H1 (cell line): ENCODE data around the gene ACACA. TPM values are rescaled to one million over a fixed set of nuclear protein-coding genes. Genes with fewer than 3 reads are reported as not detected.
A peak's percentile ranks its signal among the peaks of the same experiment; 100 is the strongest.

Experiments used
- CTCF ChIA-PET: fragments of 300-600 bp; sonication (Branson Sonifier 250); formaldehyde crosslinking; loops from one replicate; lab custom pipeline; 2021; ENCODE audit not compliant: partially characterized antibody; lab: Charles Lee
- POLR2A ChIA-PET: fragments of 300-600 bp; sonication (Branson Sonifier 250); formaldehyde crosslinking; loops from one replicate; lab custom pipeline; 2021; ENCODE audit warnings: inconsistent platforms; ENCODE audit not compliant: partially characterized antibody; lab: Charles Lee
- DNase-seq, 2 experiments: peaks; one replicate each; pipeline versions ENCODE4 v3.0.0 to v3.0.0-alpha.2; 2010 to 2022; ENCODE audit warnings: low spot score in 2 of 2, low read depth in 1 of 2, mixed read lengths in 1 of 2
- FAIRE-seq: peaks from 2 replicates; lab custom pipeline; 2011; peaks lifted over from hg19 to GRCh38; lab: Jason Lieb, UNC
- H2AFZ ChIP-seq: 2 replicates; pipeline ENCODE4 v1.8.1; 2012; ENCODE audit warnings: low read length, inconsistent platforms
- H2AK5ac ChIP-seq: 2 replicates; pipeline ENCODE4 v1.6.1; 2013; ENCODE audit warnings: low read depth, low read length
- H2BK120ac ChIP-seq: replicated peaks from 2 replicates; pipeline ENCODE3; 2013; ENCODE audit warnings: low read depth, low read length, inconsistent platforms
- H2BK12ac ChIP-seq: 2 replicates; pipeline ENCODE4 v1.6.1; 2013; ENCODE audit warnings: low read depth, low read length
- H2BK15ac ChIP-seq: 2 replicates; pipeline ENCODE4 v1.6.1; 2013; ENCODE audit warnings: low read length
- H2BK20ac ChIP-seq: 2 replicates; pipeline ENCODE4 v1.6.1; 2013; ENCODE audit warnings: low read length
- H2BK5ac ChIP-seq: 2 replicates; pipeline ENCODE4 v1.6.1; 2013; ENCODE audit warnings: low read depth, low read length
- H3K14ac ChIP-seq: 2 replicates; pipeline ENCODE4 v1.6.1; 2013; ENCODE audit warnings: inconsistent platforms; ENCODE audit not compliant: insufficient read length
- H3K18ac ChIP-seq: 2 replicates; pipeline ENCODE4 v1.6.1; 2013; ENCODE audit warnings: low read length; ENCODE audit errors: extremely low read depth
- H3K23ac ChIP-seq: 2 replicates; pipeline ENCODE4 v1.6.1; 2013; ENCODE audit warnings: inconsistent platforms; ENCODE audit not compliant: insufficient read length
- H3K23me2 ChIP-seq: 2 replicates; pipeline ENCODE4 v1.6.1; 2013; ENCODE audit warnings: low read depth, low read length
- H3K27ac ChIP-seq: 2 replicates; pipeline ENCODE4 v1.6.1; 2011; ENCODE audit warnings: low read depth, low read length, inconsistent platforms
- H3K27me3 ChIP-seq, 4 experiments: replicated peaks in 1 of 4; 1 replicate in 1 of 4; 2 replicates in 3 of 4; pipeline versions ENCODE4 v1.6.1 to v1.8.1; 2011 to 2013; ENCODE audit warnings: low read length in 3 of 4, mild to moderate bottlenecking in 3 of 4, inconsistent platforms in 2 of 4, mixed read lengths in 2 of 4, moderate library complexity in 1 of 4; ENCODE audit not compliant: control insufficient read depth in 3 of 4, insufficient read depth in 3 of 4; ENCODE audit errors: extremely low read depth in 1 of 4
- H3K36me3 ChIP-seq, 4 experiments: 2 replicates each; pipeline versions ENCODE4 v1.6.1 to v1.8.1; 2011 to 2013; ENCODE audit warnings: mild to moderate bottlenecking in 4 of 4, low read length in 3 of 4, moderate library complexity in 2 of 4, control low read depth in 1 of 4, inconsistent platforms in 1 of 4; ENCODE audit not compliant: insufficient read depth in 4 of 4, control insufficient read depth in 2 of 4
- H3K4ac ChIP-seq: replicated peaks from 2 replicates; pipeline ENCODE3; 2013; ENCODE audit warnings: low read length, low read depth, mixed read lengths, inconsistent platforms; ENCODE audit not compliant: insufficient read length
- H3K4me1 ChIP-seq, 4 experiments: replicated peaks in 1 of 4; 1 replicate in 1 of 4; 2 replicates in 3 of 4; pipeline versions ENCODE4 v1.6.1 to v1.8.1; 2011 to 2013; ENCODE audit warnings: low read length in 3 of 4, inconsistent platforms in 2 of 4, mixed read lengths in 1 of 4; ENCODE audit not compliant: insufficient read depth in 4 of 4, control insufficient read depth in 3 of 4
- H3K4me2 ChIP-seq, 2 experiments: 2 replicates each; pipeline versions ENCODE4 v1.6.1 to v1.8.1; 2011 to 2013; ENCODE audit warnings: low read depth in 2 of 2, low read length in 2 of 2, control low read depth in 1 of 2, inconsistent platforms in 1 of 2, mild to moderate bottlenecking in 1 of 2; ENCODE audit not compliant: insufficient read depth in 1 of 2
- H3K4me3 ChIP-seq, 4 experiments: fragments of 200-600, 300-600 bp in 1 of 4; sonication (generic), shearing (Covaris generic), sonication (Bioruptor Twin) in 1 of 4; 2 replicates each; pipeline versions ENCODE4 v1.5.1 to v1.8.1; 2011 to 2016; ENCODE audit warnings: low read length in 4 of 4, low read depth in 3 of 4, control low read depth in 2 of 4, inconsistent platforms in 2 of 4, mild to moderate bottlenecking in 2 of 4, mixed read lengths in 1 of 4, moderate library complexity in 1 of 4; ENCODE audit not compliant: insufficient read depth in 2 of 4; ENCODE audit errors: extremely low read depth in 1 of 4
- H3K56ac ChIP-seq: replicated peaks from 2 replicates; pipeline ENCODE3; 2013; ENCODE audit warnings: low read depth, mild to moderate bottlenecking, mixed read lengths, low read length, inconsistent platforms; ENCODE audit not compliant: insufficient read length
- H3K79me1 ChIP-seq: 2 replicates; pipeline ENCODE4 v1.6.1; 2013; ENCODE audit warnings: low read depth, low read length, control low read depth
- H3K79me2 ChIP-seq, 2 experiments: 2 replicates each; pipeline versions ENCODE4 v1.6.1 to v1.8.1; 2012 to 2013; ENCODE audit warnings: low read length in 2 of 2, mild to moderate bottlenecking in 2 of 2, inconsistent platforms in 1 of 2; ENCODE audit not compliant: insufficient read depth in 2 of 2, control insufficient read depth in 1 of 2
- H3K9ac ChIP-seq, 4 experiments: replicated peaks in 1 of 4; 1 replicate in 1 of 4; 2 replicates in 3 of 4; pipeline versions ENCODE4 v1.6.1 to v1.8.1; 2011 to 2013; ENCODE audit warnings: low read depth in 3 of 4, low read length in 3 of 4, control low read depth in 2 of 4, mild to moderate bottlenecking in 2 of 4, moderate library complexity in 2 of 4, inconsistent platforms in 1 of 4; ENCODE audit errors: extremely low read depth in 1 of 4
- H3K9me3 ChIP-seq, 2 experiments: 2 replicates each; pipeline versions ENCODE4 v1.6.1 to v1.8.1; 2012 to 2013; ENCODE audit warnings: mild to moderate bottlenecking in 2 of 2, moderate library complexity in 2 of 2, control low read depth in 1 of 2, inconsistent platforms in 1 of 2, low read depth in 1 of 2, low read length in 1 of 2, mixed read lengths in 1 of 2; ENCODE audit not compliant: insufficient read depth in 2 of 2
- H4K20me1 ChIP-seq, 2 experiments: replicated peaks in 1 of 2; 2 replicates each; pipeline versions ENCODE3 to v1.8.1; 2011 to 2013; ENCODE audit warnings: inconsistent platforms in 2 of 2, low read length in 2 of 2, mild to moderate bottlenecking in 1 of 2; ENCODE audit not compliant: insufficient read depth in 2 of 2, control insufficient read depth in 1 of 2
- H4K5ac ChIP-seq: 2 replicates; pipeline ENCODE4 v1.6.1; 2013; ENCODE audit warnings: low read length, low read depth, mixed read lengths, inconsistent platforms; ENCODE audit not compliant: insufficient read length
- H4K8ac ChIP-seq: 2 replicates; pipeline ENCODE4 v1.8.0; 2013; ENCODE audit warnings: mild to moderate bottlenecking, moderate library complexity, low read length, inconsistent platforms; ENCODE audit not compliant: insufficient read depth; ENCODE audit errors: extremely low read depth
- H4K91ac ChIP-seq: replicated peaks from 2 replicates; pipeline ENCODE3; 2013; ENCODE audit warnings: low read length, mixed read lengths, inconsistent platforms; ENCODE audit not compliant: insufficient read length
- CHD1 ChIP-seq: IDR thresholded peaks from 2 replicates; pipeline ENCODE4 v1.6.1; 2012; ENCODE audit warnings: low read depth, low read length, improper control_type of control experiment
- KDM4A ChIP-seq: IDR thresholded peaks from one replicate; pipeline ENCODE4 v1.7.1; 2012; ENCODE audit warnings: low read depth, mild to moderate bottlenecking, moderate library complexity, low read length, inconsistent platforms; ENCODE audit not compliant: severe bottlenecking
- ZNF274 ChIP-seq: IDR thresholded peaks from 2 replicates; pipeline ENCODE4 v1.7.0; 2012; ENCODE audit warnings: low read length, borderline replicate concordance; ENCODE audit errors: extremely low read depth
- WGBS, 2 experiments: shearing (Covaris generic) in 1 of 2; methylation state at CpG; one replicate each; pipeline versions ENCODE4 v1.1.6 to v1.1.7; 2013 to 2015; ENCODE audit warnings: low lambda C conversion rate in 2 of 2, mixed read lengths in 2 of 2, inconsistent platforms in 1 of 2, low coverage in 1 of 2, missing lambda C conversion rate in 1 of 2; ENCODE audit not compliant: insufficient replicate concordance in 2 of 2, insufficient coverage in 1 of 2, insufficient read length in 1 of 2; ENCODE audit errors: extremely low coverage in 1 of 2, missing lambda C conversion rate in 1 of 2; 5-methylcytosine and 5-hydroxymethylcytosine counted together
- polyA plus RNA-seq, 7 experiments: library from polyadenylated mRNA; depleted of rRNA in 3 of 7; stranded (reverse) in 5 of 7; unstranded in 2 of 7; fragments of >200 nt in 5 of 7; fragments of 200-250 nt in 2 of 7; gene quantifications; 1 replicate in 5 of 7; 2 replicates in 1 of 7; 4 replicates in 1 of 7; pipeline versions ENCODE4 v1.2.1 to v1.2.3, GENCODE V29; 2011 to 2013; ENCODE audit warnings: missing spikeins in 2 of 7, mixed read lengths in 2 of 7
- total RNA-seq: library from RNA; stranded (reverse); fragmentation: NEBNext Ultra II Directional; extraction: Animal tissue kit (Norgen Biotek cat#: 25700); gene quantifications from 2 replicates; pipeline ENCODE4 v1.2.1, GENCODE V29; 2021

ACACA gene
- total and polyA plus RNA-seq, 2 of the 8 experiments (the other 6 are each of a cell fraction or from before 2014, with no cell fraction given) = 74.0 to 160 TPM

DNA sequence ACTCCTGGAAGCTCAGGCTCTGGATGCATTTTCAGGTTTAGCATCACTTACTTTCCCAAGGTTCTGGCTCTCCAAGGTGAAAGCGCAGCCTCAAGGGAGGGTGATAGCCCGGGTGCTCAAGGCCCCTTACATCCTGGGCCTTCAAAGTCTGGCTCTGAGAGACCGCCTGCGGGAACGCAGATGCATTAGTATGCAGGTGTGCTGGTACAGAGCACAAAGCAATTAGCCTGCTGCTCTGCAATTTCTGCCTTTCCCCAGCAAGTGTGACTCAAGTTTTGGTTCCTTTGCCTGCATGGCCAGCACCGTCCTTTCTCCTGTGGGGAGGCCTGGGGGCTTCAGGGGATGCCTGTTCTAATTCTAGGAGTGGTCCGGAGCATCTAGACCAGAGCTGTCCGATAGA, 341.7 kb downstream of the ACACA start:
- H3K56ac ChIP-seq = no peak overlapping the region
- H3K4ac ChIP-seq = no peak overlapping the region
- H3K23me2 ChIP-seq = no peaks in the 10 kb centered on the region; the same call in 1 of the 2 replicates
- FAIRE-seq (no peak), DNase-seq (no peak)
- H4K5ac ChIP-seq = no peak overlapping the region
- H3K4me3 ChIP-seq = no peak overlapping the region
- H3K9ac ChIP-seq = no peak overlapping the region
- no peak overlapping the region for H3K14ac ChIP-seq
- TF ChIP-seq KDM4A (peak; percentile 7), CHD1 (no peak), ZNF274 (no peak)
- peak overlapping the region; percentile 16; the same call in 1 of the 2 replicates for H2BK20ac ChIP-seq
- peak overlapping the region; percentile 40 for H2BK5ac ChIP-seq
- 79% methylated on average over 8 of the region's 8 CpGs; no CpG with 5 or more reads in 1 of the 2 experiments for WGBS, 2 experiments
- H3K4me2 ChIP-seq = no peak overlapping the region
- H4K8ac ChIP-seq = no peak overlapping the region
- H3K18ac ChIP-seq = peak overlapping the region; percentile 75; the same call in 1 of the 2 replicates
- H3K27ac ChIP-seq = no peak overlapping the region
- H3K9me3 ChIP-seq = no peaks in the 10 kb centered on the region
- no peaks in the 10 kb centered on the region for H3K79me1 ChIP-seq
- H3K79me2 ChIP-seq = no peaks in the 10 kb centered on the region
- H4K20me1 ChIP-seq = no peaks in the 10 kb centered on the region
- no peak overlapping the region for H2AK5ac ChIP-seq
- H3K36me3 ChIP-seq = no peaks in the 10 kb centered on the region
- H4K91ac ChIP-seq = peak overlapping the region; percentile 2
- no peaks in the 10 kb centered on the region; a peak in 1 of 7 replicates for H3K27me3 ChIP-seq
- H3K23ac ChIP-seq = no peak overlapping the region
- ChIA-PET CTCF (interaction anchor here (0.9 to 1.9 kb wide), 5 partner anchors 18 to 439 kb away, joined by 3 to 7 read pairs (median 4); no protein-coding TSS in a partner anchor), POLR2A (no interaction called here)
- peaks cover 21 to 52% (median 37%) of the 10 kb centered on the region in 4 experiments for H3K4me1 ChIP-seq
- no peak overlapping the region for H2AFZ ChIP-seq
- 0 out of 2 replicates have a peak overlapping the region, but pooled peaks have one; percentile 48 for H2BK15ac ChIP-seq
- no peak overlapping the region for H2BK120ac ChIP-seq
- peak overlapping the region; percentile 94 for H2BK12ac ChIP-seq
